D721Med (cell line): Measurements from ENCODE around the gene SPATA16.

Experiments used
- DNase-seq: peaks from one replicate; pipeline ENCODE4 v3.0.0; 2011; ENCODE audit warnings: low spot score; ENCODE audit not compliant: insufficient read length
- FAIRE-seq: peaks from 2 replicates; lab custom pipeline; 2011; peaks lifted over from hg19 to GRCh38; lab: Jason Lieb, UNC
- TF ChIP-seq, protein P1 (sequence below): IDR thresholded peaks from 2 replicates; pipeline ENCODE4 v1.5.1; 2012; ENCODE audit warnings: mild to moderate bottlenecking, control low read depth; ENCODE audit not compliant: insufficient read depth; ENCODE audit errors: missing control alignments

Gene SPATA16

GRCh38 chr3:172839679-172840078 is 301.4 kb downstream of the SPATA16 start:
- TF ChIP-seq, protein P1, sequence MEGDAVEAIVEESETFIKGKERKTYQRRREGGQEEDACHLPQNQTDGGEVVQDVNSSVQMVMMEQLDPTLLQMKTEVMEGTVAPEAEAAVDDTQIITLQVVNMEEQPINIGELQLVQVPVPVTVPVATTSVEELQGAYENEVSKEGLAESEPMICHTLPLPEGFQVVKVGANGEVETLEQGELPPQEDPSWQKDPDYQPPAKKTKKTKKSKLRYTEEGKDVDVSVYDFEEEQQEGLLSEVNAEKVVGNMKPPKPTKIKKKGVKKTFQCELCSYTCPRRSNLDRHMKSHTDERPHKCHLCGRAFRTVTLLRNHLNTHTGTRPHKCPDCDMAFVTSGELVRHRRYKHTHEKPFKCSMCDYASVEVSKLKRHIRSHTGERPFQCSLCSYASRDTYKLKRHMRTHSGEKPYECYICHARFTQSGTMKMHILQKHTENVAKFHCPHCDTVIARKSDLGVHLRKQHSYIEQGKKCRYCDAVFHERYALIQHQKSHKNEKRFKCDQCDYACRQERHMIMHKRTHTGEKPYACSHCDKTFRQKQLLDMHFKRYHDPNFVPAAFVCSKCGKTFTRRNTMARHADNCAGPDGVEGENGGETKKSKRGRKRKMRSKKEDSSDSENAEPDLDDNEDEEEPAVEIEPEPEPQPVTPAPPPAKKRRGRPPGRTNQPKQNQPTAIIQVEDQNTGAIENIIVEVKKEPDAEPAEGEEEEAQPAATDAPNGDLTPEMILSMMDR, result no peak
- FAIRE-seq, result no peak
- no peak for DNase-seq
